ENCODE measurements around the gene TANGO2. TPM values are rescaled to one million over a fixed set of nuclear protein-coding genes. Genes with fewer than 3 reads are reported as not detected.

Gene TANGO2
- total RNA-seq, 1 experiment from 2014 or later = 33.5 TPM

DNA sequence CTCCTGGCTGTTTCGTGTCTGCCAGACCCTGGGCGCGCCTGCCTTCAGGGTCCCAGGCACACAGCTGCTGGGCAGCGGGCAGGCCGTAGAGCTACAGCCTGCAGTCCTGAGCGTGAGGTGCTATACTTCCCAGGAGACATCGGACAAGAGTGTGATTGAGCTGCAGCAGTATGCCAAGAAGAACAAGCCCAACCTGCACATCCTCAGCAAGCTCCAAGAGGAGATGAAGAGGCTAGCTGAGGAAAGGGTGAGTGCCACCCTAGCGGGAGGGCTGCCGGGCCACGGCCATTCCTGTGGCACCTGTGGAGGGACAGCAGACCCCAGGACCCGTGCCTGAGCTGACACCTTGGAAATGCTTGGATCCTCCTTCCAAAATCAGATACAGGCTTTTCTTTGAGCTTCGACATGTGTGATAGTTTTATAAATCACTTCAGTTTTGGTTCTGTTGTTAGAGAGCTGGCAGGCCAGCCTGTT is 87.9 kb downstream of the TANGO2 start:
- H3K9me3 Mint-ChIP-seq (ENCODE audit: low read depth, unreplicated experiment) = no peaks in the 10 kb centered on the region
- no peak overlapping the region for H3K27ac Mint-ChIP-seq (ENCODE audit: unreplicated experiment)
- DNase-seq = no peak
- peak overlapping the region; percentile 29 for H3K4me3 Mint-ChIP-seq (ENCODE audit: low read depth, unreplicated experiment)
- intact Hi-C loops (cut with micrococcal nuclease; ENCODE audit: unreplicated experiment) = no loop called here
- no peaks in the 10 kb centered on the region for H3K27me3 Mint-ChIP-seq (ENCODE audit: unreplicated experiment)
- CTCF ChIA-PET = interaction anchor here (1.0 kb wide), 1 partner anchor 8 kb away, joined by 3 read pairs; the partner anchor contains the start of gene TRMT2A
- peaks cover 62% of the 10 kb centered on the region for H3K36me3 Mint-ChIP-seq (ENCODE audit: insufficient read depth, unreplicated experiment)
- TF ChIP-seq CTCF (IDR thresholded peaks at IDR 0.05; ENCODE audit: unreplicated experiment) = no peak
- no peaks in the 10 kb centered on the region for H3K4me1 Mint-ChIP-seq (ENCODE audit: low read depth, unreplicated experiment)
- no TSS peak for BruUV-seq (replicated peaks)

DNA sequence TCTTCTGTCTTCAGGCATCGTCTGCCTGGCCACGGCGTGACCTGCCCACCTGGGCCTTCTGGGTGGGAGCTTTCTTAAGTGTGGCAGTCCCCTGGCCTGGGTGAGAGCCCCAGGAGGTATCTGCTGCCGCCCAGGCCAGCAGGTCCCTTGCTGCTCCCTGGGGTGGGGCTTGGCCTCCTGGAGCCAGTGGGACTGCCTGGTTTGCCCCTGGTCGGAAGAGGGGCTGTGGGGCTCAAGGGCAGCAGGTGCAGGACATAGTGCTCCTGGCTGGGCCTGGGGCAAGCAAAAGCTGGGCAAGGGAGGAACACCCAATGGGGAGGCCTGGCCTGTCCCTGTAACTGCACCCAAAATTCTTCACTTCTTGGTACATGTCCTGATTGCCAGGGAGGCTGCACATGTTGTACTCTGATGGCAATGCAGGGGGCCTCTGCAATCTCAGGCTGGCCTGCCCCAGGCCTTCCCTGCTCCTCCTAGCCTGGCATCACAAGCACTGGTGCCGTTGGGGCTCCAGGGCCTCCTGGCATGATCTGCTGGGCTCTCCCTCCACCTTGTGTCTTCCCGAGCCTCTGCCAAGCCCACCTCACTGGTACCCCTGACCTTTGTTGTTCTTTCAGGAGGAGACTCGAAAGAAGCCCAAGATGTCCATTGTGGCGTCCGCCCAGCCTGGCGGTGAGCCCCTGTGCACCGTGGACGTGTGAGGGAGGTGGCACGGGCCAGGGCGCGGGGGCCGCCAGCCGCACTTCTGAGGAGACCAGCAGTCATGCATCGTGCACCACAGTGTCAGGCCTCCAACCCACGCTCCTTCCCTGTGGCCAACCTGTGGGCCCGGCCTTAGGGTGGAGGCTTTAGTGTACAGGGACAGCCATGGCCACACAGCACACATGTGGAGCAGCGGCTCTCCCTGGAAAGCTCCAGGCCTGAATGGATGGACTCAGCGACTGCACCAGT is 88.8 kb downstream of the TANGO2 start:
- intact Hi-C loops (cut with micrococcal nuclease; ENCODE audit: unreplicated experiment) = no loop called here
- Mint-ChIP-seq H3K27ac (ENCODE audit: unreplicated experiment) (peak overlapping the region; percentile 60), H3K9me3 (ENCODE audit: low read depth, unreplicated experiment) (no peaks in the 10 kb centered on the region), H3K27me3 (ENCODE audit: unreplicated experiment) (no peaks in the 10 kb centered on the region), H3K4me3 (ENCODE audit: low read depth, unreplicated experiment) (no peak overlapping the region), H3K36me3 (ENCODE audit: insufficient read depth, unreplicated experiment) (peaks cover 70% of the 10 kb centered on the region), H3K4me1 (ENCODE audit: low read depth, unreplicated experiment) (no peaks in the 10 kb centered on the region)
- CTCF ChIA-PET = no interaction called here
- no TSS peak for BruUV-seq (replicated peaks)
- no peak for TF ChIP-seq CTCF (IDR thresholded peaks at IDR 0.05; ENCODE audit: unreplicated experiment)
- DNase-seq = no peak

- Mint-ChIP-seq H3K27ac (ENCODE audit: unreplicated experiment) (peak overlapping the region; percentile 60), H3K27me3 (ENCODE audit: unreplicated experiment) (no peaks in the 10 kb centered on the region), H3K9me3 (ENCODE audit: low read depth, unreplicated experiment) (no peaks in the 10 kb centered on the region), H3K4me3 (ENCODE audit: low read depth, unreplicated experiment) (no peak overlapping the region), H3K4me1 (ENCODE audit: low read depth, unreplicated experiment) (no peaks in the 10 kb centered on the region), H3K36me3 (ENCODE audit: insufficient read depth, unreplicated experiment) (peaks cover 75% of the 10 kb centered on the region)
- TF ChIP-seq CTCF (IDR thresholded peaks at IDR 0.05; ENCODE audit: unreplicated experiment) = no peak
- no peak for DNase-seq
- intact Hi-C loops (cut with micrococcal nuclease; ENCODE audit: unreplicated experiment) = no loop called here
- TSS peak; percentile 27 for BruUV-seq (replicated peaks)
- CTCF ChIA-PET = no interaction called here
Measured at GRCh38 chr22:20110359-20110985, 89.6 kb downstream of the TANGO2 start.

GRCh38 chr22:20111045-20111688 is 90.3 kb downstream of the TANGO2 start:
- no TSS peak for BruUV-seq (replicated peaks)
- Mint-ChIP-seq H3K4me1 (ENCODE audit: low read depth, unreplicated experiment) (no peaks in the 10 kb centered on the region), H3K36me3 (ENCODE audit: insufficient read depth, unreplicated experiment) (peaks cover 80% of the 10 kb centered on the region), H3K9me3 (ENCODE audit: low read depth, unreplicated experiment) (no peaks in the 10 kb centered on the region), H3K4me3 (ENCODE audit: low read depth, unreplicated experiment) (no peak overlapping the region), H3K27ac (ENCODE audit: unreplicated experiment) (no peak overlapping the region), H3K27me3 (ENCODE audit: unreplicated experiment) (no peaks in the 10 kb centered on the region)
- CTCF ChIA-PET = interaction anchor here (0.5 kb wide), 1 partner anchor 459 kb away, joined by 7 read pairs; no protein-coding TSS in a partner anchor
- no peak for TF ChIP-seq CTCF (IDR thresholded peaks at IDR 0.05; ENCODE audit: unreplicated experiment)
- DNase-seq = no peak
- intact Hi-C loops (cut with micrococcal nuclease; ENCODE audit: unreplicated experiment) = no loop called here

Measured in Calu3 (cell line).